K562 (cell line): ENCODE measurements around the gene SPOCK2. TPM values are rescaled to one million over a fixed set of nuclear protein-coding genes. Genes with fewer than 3 reads are reported as not detected.

Source experiments
- ARHGAP35 ChIP-seq: fragments of 450-650 bp; IDR thresholded peaks from 2 replicates; pipeline ENCODE4 v1.6.1; 2018; ENCODE audit not compliant: partially characterized antibody
- CBFA2T3 ChIP-seq: fragments of 450-650 bp; IDR thresholded peaks from 2 replicates; pipeline ENCODE4 v1.6.1; 2017
- CBX3 ChIP-seq, 2 experiments: IDR thresholded peaks; 1 replicate in 1 of 2; 2 replicates in 1 of 2; pipeline ENCODE4 v1.6.1; 2012; ENCODE audit warnings: inconsistent platforms in 2 of 2, low read length in 2 of 2, borderline replicate concordance in 1 of 2, control low read depth in 1 of 2
- CREM ChIP-seq: IDR thresholded peaks from 2 replicates; pipeline ENCODE4 v1.6.1; 2014; ENCODE audit warnings: antibody characterized with exemption, low read depth
- CTBP1 ChIP-seq: fragments of 450-650 bp; IDR thresholded peaks from 2 replicates; pipeline ENCODE4 v1.6.1; 2016; ENCODE audit warnings: borderline replicate concordance
- E2F3 ChIP-seq: fragments of 250-450 bp; sonication (Bioruptor Pico); IDR thresholded peaks from 2 replicates; pipeline ENCODE4 v1.4.0; 2020; ENCODE audit warnings: mild to moderate bottlenecking
- GABPB1 ChIP-seq: sonication (generic); formaldehyde crosslinking; IDR thresholded peaks from 2 replicates; pipeline ENCODE4 v1.8.0; 2022; ENCODE audit warnings: mild to moderate bottlenecking, missing genetic modification reagents
- GATA2 ChIP-seq: sonication (generic); formaldehyde crosslinking; IDR thresholded peaks from 2 replicates; pipeline ENCODE4 v1.4.0; 2020; ENCODE audit warnings: mild to moderate bottlenecking, missing genetic modification reagents
- PHB ChIP-seq: fragments of 250-450 bp; sonication (Bioruptor Pico); IDR thresholded peaks from 2 replicates; pipeline ENCODE4 v1.5.0; 2021
- RBM25 ChIP-seq: fragments of 200-400 bp; formaldehyde crosslinking; IDR thresholded peaks from 2 replicates; pipeline ENCODE4 v1.6.1; 2018; ENCODE audit warnings: low read length, low read depth, moderate library complexity; ENCODE audit not compliant: severe bottlenecking
- SETDB1 ChIP-seq: IDR thresholded peaks from one replicate; pipeline ENCODE4 v1.6.1; 2012; ENCODE audit warnings: low read length, control low read depth, inconsistent platforms
- SOX6 ChIP-seq: fragments of 450-650 bp; IDR thresholded peaks from 2 replicates; pipeline ENCODE4 v1.6.1; 2014; ENCODE audit warnings: mild to moderate bottlenecking
- SREBF1 ChIP-seq: fragments of 150-350 bp; IDR thresholded peaks from 2 replicates; pipeline ENCODE4 v1.6.1; 2014; ENCODE audit warnings: antibody characterized with exemption, low read depth, low read length, borderline replicate concordance
- TBP ChIP-seq: optimal IDR thresholded peaks from 2 replicates; pipeline ENCODE3; 2011; ENCODE audit warnings: low read depth, low read length, improper control_type of control experiment
- ZNF586 ChIP-seq: fragments of 450-650 bp; formaldehyde crosslinking; conservative IDR thresholded peaks from 2 replicates; pipeline ENCODE4 v1.4.0; 2020; ENCODE audit warnings: mild to moderate bottlenecking, moderate library complexity
- polyA plus RNA-seq, 8 experiments: library from polyadenylated mRNA; depleted of rRNA in 4 of 8; stranded (reverse) in 5 of 8; unstranded in 3 of 8; fragments of >200 nt; fragmentation: Nextera tagmentation in 2 of 8; fragmentation: Illumina TruSeq in 1 of 8; extraction: Ambion mirVana in 2 of 8; extraction: Trizol in 1 of 8; gene quantifications; 2 replicates each; pipeline versions ENCODE4 v1.2.1 to v1.2.3, GENCODE V29; 2011 to 2014; ENCODE audit warnings: inconsistent platforms in 1 of 8, missing spikeins in 1 of 8
- total RNA-seq, 7 experiments: library from RNA; depleted of rRNA in 6 of 7; stranded (reverse); fragments of >200 nt in 6 of 7; fragmentation: Illumina TruSeq in 2 of 7; extraction: Trizol in 2 of 7; gene quantifications; 2 replicates each; pipeline versions ENCODE4 v1.2.1 to v1.2.3, GENCODE V29; 2011 to 2021; ENCODE audit warnings: low replicate concordance in 1 of 7
- TF ChIP-seq, protein P1 (sequence below): sonication (generic); formaldehyde crosslinking; IDR thresholded peaks from 2 replicates; pipeline ENCODE4 v1.8.0; 2022; ENCODE audit warnings: missing genetic modification reagents, mild to moderate bottlenecking, borderline replicate concordance
- TF ChIP-seq, protein P2 (sequence below): fragments of 450-650 bp; formaldehyde crosslinking; IDR thresholded peaks from 2 replicates; pipeline ENCODE4 v1.4.0; 2020; ENCODE audit warnings: mild to moderate bottlenecking, moderate library complexity
- TF ChIP-seq, protein P3 (sequence below): sonication (generic); formaldehyde crosslinking; IDR thresholded peaks from 2 replicates; pipeline ENCODE4 v1.8.1; 2022; ENCODE audit warnings: missing genetic modification reagents
- TF ChIP-seq, protein P4 (sequence below): sonication (generic); formaldehyde crosslinking; IDR thresholded peaks from 2 replicates; pipeline ENCODE4 v1.8.0; 2022; ENCODE audit warnings: mild to moderate bottlenecking, missing genetic modification reagents
- TF ChIP-seq, protein P5 (sequence below): sonication (generic); formaldehyde crosslinking; IDR thresholded peaks from 2 replicates; pipeline ENCODE4 v1.8.0; 2022; ENCODE audit warnings: mild to moderate bottlenecking, missing genetic modification reagents

The SPOCK2 gene
- total and polyA plus RNA-seq, 9 of the 15 experiments (the other 6 are each of a cell fraction or from before 2014, with no cell fraction given): 0.04 to 0.86 (median 0.11) TPM; not detected in 2

DNA sequence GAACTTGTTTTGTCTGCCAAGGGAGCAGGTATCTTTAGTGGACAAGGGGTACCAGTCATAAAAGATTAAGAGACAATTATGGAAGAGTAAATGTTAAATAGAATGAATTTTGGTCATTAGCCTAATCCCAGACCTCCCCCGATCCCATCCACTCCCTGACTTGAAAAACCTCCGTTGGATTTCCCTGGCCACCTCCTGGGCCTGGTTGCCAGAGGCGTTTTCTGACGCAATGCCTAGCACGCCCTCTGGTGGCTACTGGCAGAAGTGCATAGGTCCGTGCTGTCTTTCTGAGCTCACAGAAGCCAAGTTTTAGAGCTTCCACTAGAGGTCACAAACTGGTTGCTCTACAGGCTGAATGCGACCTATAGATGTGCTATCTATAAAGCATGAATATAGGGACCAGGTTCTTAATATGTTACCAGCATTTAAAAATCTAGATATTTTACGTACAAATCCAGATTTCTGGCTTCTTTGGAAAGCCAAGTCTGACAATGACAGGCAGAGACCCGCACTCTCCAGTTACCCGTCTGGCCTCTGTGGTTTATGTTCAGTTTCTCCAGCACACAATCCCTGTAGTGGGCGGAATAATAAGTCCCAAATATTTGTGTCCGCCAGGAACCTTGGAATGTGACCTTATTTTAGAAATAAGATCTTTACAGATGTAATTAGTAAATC lies 39.8 kb downstream of the SPOCK2 start (continued):
- no peak for TF ChIP-seq CBFA2T3
- TF ChIP-seq, protein P1, sequence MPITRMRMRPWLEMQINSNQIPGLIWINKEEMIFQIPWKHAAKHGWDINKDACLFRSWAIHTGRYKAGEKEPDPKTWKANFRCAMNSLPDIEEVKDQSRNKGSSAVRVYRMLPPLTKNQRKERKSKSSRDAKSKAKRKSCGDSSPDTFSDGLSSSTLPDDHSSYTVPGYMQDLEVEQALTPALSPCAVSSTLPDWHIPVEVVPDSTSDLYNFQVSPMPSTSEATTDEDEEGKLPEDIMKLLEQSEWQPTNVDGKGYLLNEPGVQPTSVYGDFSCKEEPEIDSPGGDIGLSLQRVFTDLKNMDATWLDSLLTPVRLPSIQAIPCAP (CRISPR knock-in tag): no peak
- TF ChIP-seq, protein P2, sequence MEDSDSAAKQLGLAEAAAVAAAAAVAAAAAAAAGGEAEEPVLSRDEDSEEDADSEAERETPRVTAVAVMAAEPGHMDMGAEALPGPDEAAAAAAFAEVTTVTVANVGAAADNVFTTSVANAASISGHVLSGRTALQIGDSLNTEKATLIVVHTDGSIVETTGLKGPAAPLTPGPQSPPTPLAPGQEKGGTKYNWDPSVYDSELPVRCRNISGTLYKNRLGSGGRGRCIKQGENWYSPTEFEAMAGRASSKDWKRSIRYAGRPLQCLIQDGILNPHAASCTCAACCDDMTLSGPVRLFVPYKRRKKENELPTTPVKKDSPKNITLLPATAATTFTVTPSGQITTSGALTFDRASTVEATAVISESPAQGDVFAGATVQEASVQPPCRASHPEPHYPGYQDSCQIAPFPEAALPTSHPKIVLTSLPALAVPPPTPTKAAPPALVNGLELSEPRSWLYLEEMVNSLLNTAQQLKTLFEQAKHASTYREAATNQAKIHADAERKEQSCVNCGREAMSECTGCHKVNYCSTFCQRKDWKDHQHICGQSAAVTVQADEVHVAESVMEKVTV (CRISPR knock-in tag): peak; percentile 99
- TF ChIP-seq ARHGAP35: no peak
- no peak for TF ChIP-seq GATA2
- no peak for TF ChIP-seq PHB (CRISPR knock-in tag)
- no peak for TF ChIP-seq SETDB1
- TF ChIP-seq, protein P3, sequence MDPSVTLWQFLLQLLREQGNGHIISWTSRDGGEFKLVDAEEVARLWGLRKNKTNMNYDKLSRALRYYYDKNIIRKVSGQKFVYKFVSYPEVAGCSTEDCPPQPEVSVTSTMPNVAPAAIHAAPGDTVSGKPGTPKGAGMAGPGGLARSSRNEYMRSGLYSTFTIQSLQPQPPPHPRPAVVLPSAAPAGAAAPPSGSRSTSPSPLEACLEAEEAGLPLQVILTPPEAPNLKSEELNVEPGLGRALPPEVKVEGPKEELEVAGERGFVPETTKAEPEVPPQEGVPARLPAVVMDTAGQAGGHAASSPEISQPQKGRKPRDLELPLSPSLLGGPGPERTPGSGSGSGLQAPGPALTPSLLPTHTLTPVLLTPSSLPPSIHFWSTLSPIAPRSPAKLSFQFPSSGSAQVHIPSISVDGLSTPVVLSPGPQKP (CRISPR knock-in tag): no peak
- peak; percentile 33 for TF ChIP-seq TBP
- TF ChIP-seq GABPB1 (CRISPR knock-in tag): peak; percentile 55; the same call in 1 of the 2 replicates
- TF ChIP-seq SOX6: peak; percentile 46; the same call in 1 of the 2 replicates
- peak; percentile 84 for TF ChIP-seq CREM
- TF ChIP-seq CTBP1: peak; percentile 65
- TF ChIP-seq E2F3 (CRISPR knock-in tag): no peak
- TF ChIP-seq, protein P4, sequence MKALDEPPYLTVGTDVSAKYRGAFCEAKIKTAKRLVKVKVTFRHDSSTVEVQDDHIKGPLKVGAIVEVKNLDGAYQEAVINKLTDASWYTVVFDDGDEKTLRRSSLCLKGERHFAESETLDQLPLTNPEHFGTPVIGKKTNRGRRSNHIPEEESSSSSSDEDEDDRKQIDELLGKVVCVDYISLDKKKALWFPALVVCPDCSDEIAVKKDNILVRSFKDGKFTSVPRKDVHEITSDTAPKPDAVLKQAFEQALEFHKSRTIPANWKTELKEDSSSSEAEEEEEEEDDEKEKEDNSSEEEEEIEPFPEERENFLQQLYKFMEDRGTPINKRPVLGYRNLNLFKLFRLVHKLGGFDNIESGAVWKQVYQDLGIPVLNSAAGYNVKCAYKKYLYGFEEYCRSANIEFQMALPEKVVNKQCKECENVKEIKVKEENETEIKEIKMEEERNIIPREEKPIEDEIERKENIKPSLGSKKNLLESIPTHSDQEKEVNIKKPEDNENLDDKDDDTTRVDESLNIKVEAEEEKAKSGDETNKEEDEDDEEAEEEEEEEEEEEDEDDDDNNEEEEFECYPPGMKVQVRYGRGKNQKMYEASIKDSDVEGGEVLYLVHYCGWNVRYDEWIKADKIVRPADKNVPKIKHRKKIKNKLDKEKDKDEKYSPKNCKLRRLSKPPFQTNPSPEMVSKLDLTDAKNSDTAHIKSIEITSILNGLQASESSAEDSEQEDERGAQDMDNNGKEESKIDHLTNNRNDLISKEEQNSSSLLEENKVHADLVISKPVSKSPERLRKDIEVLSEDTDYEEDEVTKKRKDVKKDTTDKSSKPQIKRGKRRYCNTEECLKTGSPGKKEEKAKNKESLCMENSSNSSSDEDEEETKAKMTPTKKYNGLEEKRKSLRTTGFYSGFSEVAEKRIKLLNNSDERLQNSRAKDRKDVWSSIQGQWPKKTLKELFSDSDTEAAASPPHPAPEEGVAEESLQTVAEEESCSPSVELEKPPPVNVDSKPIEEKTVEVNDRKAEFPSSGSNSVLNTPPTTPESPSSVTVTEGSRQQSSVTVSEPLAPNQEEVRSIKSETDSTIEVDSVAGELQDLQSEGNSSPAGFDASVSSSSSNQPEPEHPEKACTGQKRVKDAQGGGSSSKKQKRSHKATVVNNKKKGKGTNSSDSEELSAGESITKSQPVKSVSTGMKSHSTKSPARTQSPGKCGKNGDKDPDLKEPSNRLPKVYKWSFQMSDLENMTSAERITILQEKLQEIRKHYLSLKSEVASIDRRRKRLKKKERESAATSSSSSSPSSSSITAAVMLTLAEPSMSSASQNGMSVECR (CRISPR knock-in tag): 0 out of 2 replicates have a peak, but pooled peaks have one; percentile 40
- TF ChIP-seq, protein P5, sequence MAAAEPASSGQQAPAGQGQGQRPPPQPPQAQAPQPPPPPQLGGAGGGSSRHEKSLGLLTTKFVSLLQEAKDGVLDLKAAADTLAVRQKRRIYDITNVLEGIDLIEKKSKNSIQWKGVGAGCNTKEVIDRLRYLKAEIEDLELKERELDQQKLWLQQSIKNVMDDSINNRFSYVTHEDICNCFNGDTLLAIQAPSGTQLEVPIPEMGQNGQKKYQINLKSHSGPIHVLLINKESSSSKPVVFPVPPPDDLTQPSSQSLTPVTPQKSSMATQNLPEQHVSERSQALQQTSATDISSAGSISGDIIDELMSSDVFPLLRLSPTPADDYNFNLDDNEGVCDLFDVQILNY (CRISPR knock-in tag): 0 out of 2 replicates have a peak, but pooled peaks have one; percentile 37
- peak in 1 of 2 experiments; percentile 87; a peak in 2 of 3 replicates for TF ChIP-seq CBX3 (IDR thresholded peaks at IDR 0.05; ENCODE audit: borderline replicate concordance in 1 of 2, low read length in 2 of 2)
- no peak for TF ChIP-seq ZNF586 (CRISPR knock-in tag)
- TF ChIP-seq SREBF1: no peak
- no peak for TF ChIP-seq RBM25
